Activated CD8-positive, alpha-beta memory T cell treated with anti-CD3 and anti-CD28 coated beads, Interleukin-2, amount 50 U/mL, for 1 hour (primary cell): ENCODE data around the gene SFR1.
"Not testable (repeated sequence)": the region's sequence is repeated elsewhere in the genome, so short reads cannot be mapped to it uniquely, and the experiment has no call there.

ENCODE experiments used
- DNase-seq: peaks from one replicate; pipeline ENCODE4 v3.0.0-alpha.2; 2020; ENCODE audit errors: extremely low read depth

SFR1 gene

GRCh38 chr10:104174136-104174535, 52.2 kb downstream of the SFR1 start:
- DNase-seq: not testable (repeated sequence)
